ENCODE data around the gene FAM20A.

Gene FAM20A

GRCh38 chr17:68596411-68596945 lies 4.7 kb downstream of the FAM20A start:
- peaks cover 0 to 20% (median 17%) of the 10 kb centered on the region in 4 experiments for H3K4me1 ChIP-seq (ENCODE audit: control extremely low read depth in 1 of 4, control insufficient read depth in 4 of 4, insufficient read depth in 4 of 4, low read length in 3 of 4)
- 89% methylated on average over 3 of the region's 5 CpGs for WGBS (ENCODE audit: insufficient coverage)
- CTCF ChIA-PET: no interaction called here
- H3K4me3 ChIP-seq (ENCODE audit: control insufficient read depth in 1 of 7, extremely low read depth in 1 of 7, insufficient read depth in 4 of 7, low read depth in 2 of 7, low read length in 6 of 7): no peak overlapping the region
- H3K27me3 ChIP-seq (replicated peaks in 2 of 5; ENCODE audit: control insufficient read depth in 4 of 5, insufficient read depth in 5 of 5, low read length in 4 of 5): peaks cover 4 to 74% (median 25%) of the 10 kb centered on the region in 5 experiments
- H3K9me3 ChIP-seq (ENCODE audit: control extremely low read depth in 1 of 5, control insufficient read depth in 4 of 5, insufficient read depth in 2 of 5, low read depth in 1 of 5, low read length in 4 of 5): no peaks in the 10 kb centered on the region
- POLR2A ChIA-PET: no interaction called here
- DNase-seq: no peak
- H3K36me3 ChIP-seq (ENCODE audit: control insufficient read depth in 4 of 4, insufficient read depth in 4 of 4, low read length in 3 of 4): no peaks in the 10 kb centered on the region
- no peak overlapping the region for H3K27ac ChIP-seq (ENCODE audit: insufficient read depth in 1 of 2, low read depth in 1 of 2, low read length in 2 of 2, poor library complexity in 1 of 2, severe bottlenecking in 2 of 2)

GRCh38 chr17:68595986-68596385 lies 5.2 kb downstream of the FAM20A start:
- WGBS (ENCODE audit: insufficient coverage): 90% methylated on average over 1 of the region's 2 CpGs
- Histone ChIP-seq H3K4me3 (ENCODE audit: control insufficient read depth in 1 of 7, extremely low read depth in 1 of 7, insufficient read depth in 4 of 7, low read depth in 2 of 7, low read length in 6 of 7) (no peak overlapping the region), H3K36me3 (ENCODE audit: control insufficient read depth in 4 of 4, insufficient read depth in 4 of 4, low read length in 3 of 4) (no peaks in the 10 kb centered on the region), H3K9me3 (ENCODE audit: control extremely low read depth in 1 of 5, control insufficient read depth in 4 of 5, insufficient read depth in 2 of 5, low read depth in 1 of 5, low read length in 4 of 5) (no peaks in the 10 kb centered on the region), H3K27ac (ENCODE audit: insufficient read depth in 1 of 2, low read depth in 1 of 2, low read length in 2 of 2, poor library complexity in 1 of 2, severe bottlenecking in 2 of 2) (no peak overlapping the region), H3K4me1 (ENCODE audit: control extremely low read depth in 1 of 4, control insufficient read depth in 4 of 4, insufficient read depth in 4 of 4, low read length in 3 of 4) (peaks cover 0 to 16% (median 13%) of the 10 kb centered on the region in 4 experiments), H3K27me3 (replicated peaks in 2 of 5; ENCODE audit: control insufficient read depth in 4 of 5, insufficient read depth in 5 of 5, low read length in 4 of 5) (peaks cover 4 to 69% (median 25%) of the 10 kb centered on the region in 5 experiments)
- ChIA-PET POLR2A (no interaction called here), CTCF (interaction anchor here (1.1 kb wide), 1 partner anchor 35 kb away, joined by 3 read pairs; no protein-coding TSS in a partner anchor)
- no peak for DNase-seq

- CTCF ChIA-PET: interaction anchor here (1.1 kb wide), 1 partner anchor 34 kb away, joined by 3 read pairs; no protein-coding TSS in a partner anchor
- H3K4me1 ChIP-seq (ENCODE audit: control extremely low read depth in 1 of 4, control insufficient read depth in 4 of 4, insufficient read depth in 4 of 4, low read length in 3 of 4): peaks cover 0 to 13% (median 10%) of the 10 kb centered on the region in 4 experiments
- DNase-seq: no peak
Measured at GRCh38 chr17:68595496-68595895, 5.7 kb downstream of the FAM20A start.

DNA sequence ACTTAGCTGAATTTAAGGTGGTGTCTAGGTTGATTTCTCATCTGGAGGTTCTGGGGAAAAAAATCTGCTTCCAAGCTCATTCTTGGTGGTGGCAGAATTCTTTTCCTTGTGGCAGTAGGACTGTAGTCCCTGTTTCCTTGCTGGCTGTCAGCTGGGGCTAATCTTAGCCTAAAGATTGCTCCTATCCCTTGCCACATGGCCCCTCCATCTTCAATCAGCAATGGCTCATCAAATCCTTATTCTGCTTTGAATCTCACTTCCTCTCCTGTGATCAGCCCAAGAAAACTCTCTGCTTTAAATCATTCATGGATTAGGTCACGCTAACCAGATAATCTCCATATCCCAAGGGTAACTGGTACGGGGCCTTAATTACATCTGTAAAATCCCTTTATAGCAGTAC lies 6.6 kb downstream of the FAM20A start:
- peaks cover 0 to 4% (median under 1%) of the 10 kb centered on the region in 4 experiments for H3K4me1 ChIP-seq (ENCODE audit: control extremely low read depth in 1 of 4, control insufficient read depth in 4 of 4, insufficient read depth in 4 of 4, low read length in 3 of 4)
- POLR2A ChIA-PET: no interaction called here

More at GRCh38 chr17:68595496-68595895, 5.7 kb downstream of the FAM20A start:
- POLR2A ChIA-PET: no interaction called here
- Histone ChIP-seq H3K27me3 (replicated peaks in 2 of 5; ENCODE audit: control insufficient read depth in 4 of 5, insufficient read depth in 5 of 5, low read length in 4 of 5) (peaks cover 4 to 66% (median 25%) of the 10 kb centered on the region in 5 experiments), H3K27ac (ENCODE audit: insufficient read depth in 1 of 2, low read depth in 1 of 2, low read length in 2 of 2, poor library complexity in 1 of 2, severe bottlenecking in 2 of 2) (no peak overlapping the region), H3K4me3 (ENCODE audit: control insufficient read depth in 1 of 7, extremely low read depth in 1 of 7, insufficient read depth in 4 of 7, low read depth in 2 of 7, low read length in 6 of 7) (no peak overlapping the region), H3K36me3 (ENCODE audit: control insufficient read depth in 4 of 4, insufficient read depth in 4 of 4, low read length in 3 of 4) (no peaks in the 10 kb centered on the region), H3K9me3 (ENCODE audit: control extremely low read depth in 1 of 5, control insufficient read depth in 4 of 5, insufficient read depth in 2 of 5, low read depth in 1 of 5, low read length in 4 of 5) (no peaks in the 10 kb centered on the region)
- 73% methylated on average over 5 of the region's 5 CpGs for WGBS (ENCODE audit: insufficient coverage)

DNA sequence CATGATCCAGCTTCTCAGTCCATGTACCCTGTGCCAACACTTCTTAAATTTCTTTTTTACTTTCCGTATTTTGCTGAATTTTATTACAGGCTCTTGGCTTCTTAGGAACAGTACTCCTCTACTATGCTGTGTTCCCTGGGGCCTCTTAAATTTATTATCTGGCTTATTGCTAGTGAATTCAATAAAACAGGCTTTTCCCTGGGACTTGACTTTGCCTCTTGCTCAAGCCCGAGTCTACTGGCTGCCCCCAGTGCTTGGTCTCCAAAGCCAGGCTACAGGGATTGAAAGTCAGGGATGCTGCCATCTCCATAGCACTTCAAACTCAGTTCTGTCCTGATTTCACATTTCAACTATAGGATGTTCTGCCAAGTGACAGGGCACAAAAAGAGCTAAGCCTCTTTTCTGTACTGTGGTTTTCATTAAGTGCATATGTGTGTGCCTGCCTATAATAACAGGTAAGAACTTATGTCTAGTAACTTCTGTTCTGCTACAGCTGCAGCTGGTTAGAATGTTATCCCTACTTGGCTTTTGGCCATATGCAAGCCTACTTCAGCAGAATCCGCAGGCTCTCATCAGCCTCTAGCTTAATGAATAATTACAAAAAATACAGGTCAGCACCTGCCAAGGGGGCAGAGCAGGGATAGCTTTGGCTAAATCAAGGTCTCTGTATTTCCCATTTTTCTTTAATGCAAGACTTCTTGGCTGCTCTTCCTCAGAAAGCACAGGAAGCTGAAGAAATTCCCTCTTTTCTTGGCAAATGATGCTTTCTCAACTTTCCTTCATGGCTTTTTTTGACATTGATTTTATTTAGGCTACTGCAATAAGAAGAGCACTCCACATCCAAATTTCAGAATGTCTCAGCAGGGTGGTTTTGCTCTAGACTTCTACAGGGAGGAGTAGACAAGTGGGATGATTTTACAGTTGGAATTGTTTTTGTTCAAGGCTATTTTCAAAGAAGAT lies 8.2 kb downstream of the FAM20A start:
- ChIA-PET POLR2A (no interaction called here), CTCF (no interaction called here)
- no peak overlapping the region for H3K4me3 ChIP-seq (ENCODE audit: control insufficient read depth in 1 of 7, extremely low read depth in 1 of 7, insufficient read depth in 4 of 7, low read depth in 2 of 7, low read length in 6 of 7)
- H3K9me3 ChIP-seq (ENCODE audit: control extremely low read depth in 1 of 5, control insufficient read depth in 4 of 5, insufficient read depth in 2 of 5, low read depth in 1 of 5, low read length in 4 of 5): peaks cover 0 to 5% (median 0%) of the 10 kb centered on the region in 5 experiments
- H3K27ac ChIP-seq (ENCODE audit: insufficient read depth in 1 of 2, low read depth in 1 of 2, low read length in 2 of 2, poor library complexity in 1 of 2, severe bottlenecking in 2 of 2): no peak overlapping the region
- H3K36me3 ChIP-seq (ENCODE audit: control insufficient read depth in 4 of 4, insufficient read depth in 4 of 4, low read length in 3 of 4): no peaks in the 10 kb centered on the region
- peaks cover 2 to 41% (median 7%) of the 10 kb centered on the region in 5 experiments for H3K27me3 ChIP-seq (replicated peaks in 2 of 5; ENCODE audit: control insufficient read depth in 4 of 5, insufficient read depth in 5 of 5, low read length in 4 of 5)
- DNase-seq: no peak
- peaks cover 0 to 4% (median 0%) of the 10 kb centered on the region in 4 experiments for H3K4me1 ChIP-seq (ENCODE audit: control extremely low read depth in 1 of 4, control insufficient read depth in 4 of 4, insufficient read depth in 4 of 4, low read length in 3 of 4)
- 100% methylated on average over 2 of the region's 3 CpGs for WGBS (ENCODE audit: insufficient coverage)

More for the DNA sequence above, 6.6 kb downstream of the FAM20A start:
- no CpG with 5 or more reads among the region's 2 CpGs for whole genome bisulfite sequencing (ENCODE audit: insufficient coverage)
- no peak overlapping the region for H3K27ac ChIP-seq (ENCODE audit: insufficient read depth in 1 of 2, low read depth in 1 of 2, low read length in 2 of 2, poor library complexity in 1 of 2, severe bottlenecking in 2 of 2)
- CTCF ChIA-PET: no interaction called here
- DNase-seq: no peak
- no peaks in the 10 kb centered on the region for H3K9me3 ChIP-seq (ENCODE audit: control extremely low read depth in 1 of 5, control insufficient read depth in 4 of 5, insufficient read depth in 2 of 5, low read depth in 1 of 5, low read length in 4 of 5)
- H3K36me3 ChIP-seq (ENCODE audit: control insufficient read depth in 4 of 4, insufficient read depth in 4 of 4, low read length in 3 of 4): no peaks in the 10 kb centered on the region
- peaks cover 4 to 56% (median 18%) of the 10 kb centered on the region in 5 experiments for H3K27me3 ChIP-seq (replicated peaks in 2 of 5; ENCODE audit: control insufficient read depth in 4 of 5, insufficient read depth in 5 of 5, low read length in 4 of 5)
- no peak overlapping the region for H3K4me3 ChIP-seq (ENCODE audit: control insufficient read depth in 1 of 7, extremely low read depth in 1 of 7, insufficient read depth in 4 of 7, low read depth in 2 of 7, low read length in 6 of 7)

- Histone ChIP-seq H3K9me3 (ENCODE audit: control extremely low read depth in 1 of 5, control insufficient read depth in 4 of 5, insufficient read depth in 2 of 5, low read depth in 1 of 5, low read length in 4 of 5) (peaks cover 0 to 6% (median 0%) of the 10 kb centered on the region in 5 experiments), H3K36me3 (ENCODE audit: control insufficient read depth in 4 of 4, insufficient read depth in 4 of 4, low read length in 3 of 4) (no peaks in the 10 kb centered on the region), H3K27me3 (replicated peaks in 2 of 5; ENCODE audit: control insufficient read depth in 4 of 5, insufficient read depth in 5 of 5, low read length in 4 of 5) (peaks cover 2 to 32% (median 7%) of the 10 kb centered on the region in 5 experiments), H3K4me1 (ENCODE audit: control extremely low read depth in 1 of 4, control insufficient read depth in 4 of 4, insufficient read depth in 4 of 4, low read length in 3 of 4) (peaks cover 0 to 4% (median 0%) of the 10 kb centered on the region in 4 experiments), H3K27ac (ENCODE audit: insufficient read depth in 1 of 2, low read depth in 1 of 2, low read length in 2 of 2, poor library complexity in 1 of 2, severe bottlenecking in 2 of 2) (no peak overlapping the region), H3K4me3 (ENCODE audit: control insufficient read depth in 1 of 7, extremely low read depth in 1 of 7, insufficient read depth in 4 of 7, low read depth in 2 of 7, low read length in 6 of 7) (no peak overlapping the region)
- CTCF ChIA-PET: no interaction called here
- 92% methylated on average over 2 of the region's 2 CpGs for WGBS (ENCODE audit: insufficient coverage)
- POLR2A ChIA-PET: no interaction called here
- no peak for DNase-seq
Measured at GRCh38 chr17:68592009-68592408, 9.2 kb downstream of the FAM20A start.

DNA sequence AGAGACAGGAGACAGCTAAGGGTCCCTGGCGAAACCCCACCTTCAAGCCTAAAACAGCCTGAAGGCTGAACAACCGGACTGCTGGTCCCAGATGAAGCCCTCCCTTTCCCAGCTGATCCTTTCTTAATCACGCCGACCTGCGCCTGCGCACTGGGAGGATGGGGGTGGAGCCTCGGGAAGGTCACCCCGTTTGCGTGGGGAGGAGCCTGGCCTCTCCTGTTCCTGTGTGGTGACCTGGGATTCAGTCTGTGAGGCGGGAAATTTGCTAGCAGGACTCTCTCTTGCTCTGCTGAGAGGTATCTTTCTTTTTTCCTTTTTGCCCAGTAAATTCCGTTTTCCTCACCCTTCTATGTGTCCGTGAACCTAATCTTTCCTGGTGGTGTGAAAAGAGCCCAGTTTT lies 9.6 kb downstream of the FAM20A start:
- H3K4me3 ChIP-seq (ENCODE audit: control insufficient read depth in 1 of 7, extremely low read depth in 1 of 7, insufficient read depth in 4 of 7, low read depth in 2 of 7, low read length in 6 of 7): peak overlapping the region in 1 of 7 experiments; percentile 21
- DNase-seq: no peak
- CTCF ChIA-PET: no interaction called here

More for the DNA sequence above, 9.6 kb downstream of the FAM20A start:
- POLR2A ChIA-PET: no interaction called here
- H3K27ac ChIP-seq (ENCODE audit: insufficient read depth in 1 of 2, low read depth in 1 of 2, low read length in 2 of 2, poor library complexity in 1 of 2, severe bottlenecking in 2 of 2): no peak overlapping the region
- peaks cover 1 to 28% (median 7%) of the 10 kb centered on the region in 5 experiments for H3K27me3 ChIP-seq (replicated peaks in 2 of 5; ENCODE audit: control insufficient read depth in 4 of 5, insufficient read depth in 5 of 5, low read length in 4 of 5)
- no peaks in the 10 kb centered on the region for H3K36me3 ChIP-seq (ENCODE audit: control insufficient read depth in 4 of 4, insufficient read depth in 4 of 4, low read length in 3 of 4)
- peaks cover 0 to 4% (median 0%) of the 10 kb centered on the region in 4 experiments for H3K4me1 ChIP-seq (ENCODE audit: control extremely low read depth in 1 of 4, control insufficient read depth in 4 of 4, insufficient read depth in 4 of 4, low read length in 3 of 4)
- peaks cover 0 to 6% (median 0%) of the 10 kb centered on the region in 5 experiments for H3K9me3 ChIP-seq (ENCODE audit: control extremely low read depth in 1 of 5, control insufficient read depth in 4 of 5, insufficient read depth in 2 of 5, low read depth in 1 of 5, low read length in 4 of 5)
- WGBS (ENCODE audit: insufficient coverage): 82% methylated on average over 8 of the region's 12 CpGs

Data from common myeloid progenitor, CD34-positive (primary cell).